H9 (cell line): ENCODE data around the gene PITPNB. TPM values are rescaled to one million over a fixed set of nuclear protein-coding genes. Genes with fewer than 3 reads are reported as not detected.
A peak's percentile ranks its signal among the peaks of the same experiment; 100 is the strongest.

Experiments
- DNase-seq: peaks from one replicate; pipeline ENCODE4 v3.0.0-alpha.2; 2017
- H2AFZ ChIP-seq: one replicate; pipeline ENCODE4 v1.6.1; 2013; ENCODE audit warnings: mild to moderate bottlenecking, low read length, control low read depth, moderate library complexity
- H2AK5ac ChIP-seq: 2 replicates; pipeline ENCODE4 v1.6.1; 2013; ENCODE audit warnings: low read length, control low read depth, mixed read lengths; ENCODE audit not compliant: insufficient read length
- H2BK120ac ChIP-seq: one replicate; pipeline ENCODE4 v1.6.1; 2013; ENCODE audit warnings: low read depth, mild to moderate bottlenecking, low read length, control low read depth, inconsistent platforms; ENCODE audit not compliant: poor library complexity, severe bottlenecking
- H2BK12ac ChIP-seq: 2 replicates; pipeline ENCODE4 v1.6.1; 2013; ENCODE audit warnings: low read length, control low read depth, mixed read lengths, low read depth; ENCODE audit not compliant: insufficient read length
- H2BK15ac ChIP-seq: 2 replicates; pipeline ENCODE4 v1.6.1; 2013; ENCODE audit warnings: low read depth, low read length, control low read depth
- H2BK20ac ChIP-seq: one replicate; pipeline ENCODE4 v1.6.1; 2013; ENCODE audit warnings: low read depth, mild to moderate bottlenecking, low read length, control low read depth, inconsistent platforms; ENCODE audit not compliant: poor library complexity, severe bottlenecking
- H2BK5ac ChIP-seq: 2 replicates; pipeline ENCODE4 v1.6.1; 2013; ENCODE audit warnings: low read length, control low read depth, mixed read lengths; ENCODE audit not compliant: insufficient read length
- H3K14ac ChIP-seq: 2 replicates; pipeline ENCODE4 v1.6.1; 2013; ENCODE audit warnings: low read length, control low read depth; ENCODE audit not compliant: insufficient read depth
- H3K18ac ChIP-seq: 2 replicates; pipeline ENCODE4 v1.6.1; 2013; ENCODE audit warnings: low read depth, mild to moderate bottlenecking, mixed read lengths, low read length, control low read depth; ENCODE audit not compliant: insufficient read length
- H3K23ac ChIP-seq: 2 replicates; pipeline ENCODE4 v1.6.1; 2013; ENCODE audit warnings: low read length, control low read depth, mixed read lengths, low read depth; ENCODE audit not compliant: insufficient read length
- H3K23me2 ChIP-seq: 2 replicates; pipeline ENCODE4 v1.6.1; 2013; ENCODE audit warnings: low read depth, mild to moderate bottlenecking, mixed read lengths, low read length, control low read depth; ENCODE audit not compliant: insufficient read length, poor library complexity, severe bottlenecking
- H3K27ac ChIP-seq: 2 replicates; pipeline ENCODE4 v1.5.1; 2013; ENCODE audit warnings: low read length, control low read depth, mixed read lengths, low read depth; ENCODE audit not compliant: insufficient read length
- H3K27me3 ChIP-seq: 2 replicates; pipeline ENCODE4 v1.6.1; 2013; ENCODE audit warnings: low read length, control low read depth, inconsistent platforms; ENCODE audit not compliant: insufficient read depth
- H3K4ac ChIP-seq: 2 replicates; pipeline ENCODE4 v1.6.1; 2013; ENCODE audit warnings: low read depth, mild to moderate bottlenecking, control low read depth, inconsistent platforms, low read length, moderate library complexity
- H3K4me1 ChIP-seq: 2 replicates; pipeline ENCODE4 v1.6.1; 2013; ENCODE audit warnings: low read length, control low read depth, inconsistent platforms; ENCODE audit not compliant: insufficient read depth
- H3K4me2 ChIP-seq: 2 replicates; pipeline ENCODE4 v1.6.1; 2013; ENCODE audit warnings: low read length, control low read depth, mixed read lengths; ENCODE audit not compliant: insufficient read length, insufficient read depth
- H3K56ac ChIP-seq: 2 replicates; pipeline ENCODE4 v1.6.1; 2013; ENCODE audit warnings: low read depth, mild to moderate bottlenecking, mixed read lengths, low read length, control low read depth; ENCODE audit not compliant: insufficient read length
- H3K79me1 ChIP-seq: 2 replicates; pipeline ENCODE4 v1.6.1; 2013; ENCODE audit warnings: low read depth, mild to moderate bottlenecking, moderate library complexity, low read length, control low read depth, inconsistent platforms; ENCODE audit not compliant: insufficient read depth, poor library complexity, severe bottlenecking
- H3K79me2 ChIP-seq: 2 replicates; pipeline ENCODE4 v1.6.1; 2013; ENCODE audit warnings: low read length, control low read depth, inconsistent platforms; ENCODE audit not compliant: insufficient read depth
- H3K9ac ChIP-seq: 2 replicates; pipeline ENCODE4 v1.6.1; 2013; ENCODE audit warnings: low read length, control low read depth, mixed read lengths; ENCODE audit not compliant: insufficient read length; ENCODE audit errors: extremely low read depth
- H3K9me3 ChIP-seq: one replicate; pipeline ENCODE4 v1.6.1; 2013; ENCODE audit warnings: low read depth, low read length, inconsistent platforms; ENCODE audit not compliant: control insufficient read depth
- H3T11ph ChIP-seq: one replicate; pipeline ENCODE4 v1.6.1; 2013; ENCODE audit warnings: mild to moderate bottlenecking, low read length, control low read depth, inconsistent platforms
- H4K20me1 ChIP-seq: one replicate; pipeline ENCODE4 v1.6.1; 2013; ENCODE audit not compliant: control insufficient read depth, insufficient read length, insufficient read depth
- H4K5ac ChIP-seq: 2 replicates; pipeline ENCODE4 v1.6.1; 2013; ENCODE audit warnings: low read depth, mild to moderate bottlenecking, mixed read lengths, low read length, control low read depth; ENCODE audit not compliant: insufficient read length
- H4K8ac ChIP-seq: replicated peaks from 2 replicates; pipeline ENCODE4 v1.6.1; 2013; ENCODE audit warnings: low read length, control low read depth, mixed read lengths, low read depth; ENCODE audit not compliant: insufficient read length
- H4K91ac ChIP-seq: 2 replicates; pipeline ENCODE4 v1.6.1; 2013; ENCODE audit warnings: low read depth, mild to moderate bottlenecking, moderate library complexity, mixed read lengths, low read length, control low read depth; ENCODE audit not compliant: insufficient read length
- H3K27ac Mint-ChIP-seq, 3 experiments: 2 replicates in 2 of 3; 3 replicates in 1 of 3; pipeline ENCODE4 v1.8.0; 2020 to 2021; ENCODE audit warnings: mixed read lengths in 3 of 3, mild to moderate bottlenecking in 1 of 3, moderate library complexity in 1 of 3
- H3K27me3 Mint-ChIP-seq: 2 replicates; pipeline ENCODE4 v1.8.0; 2021; ENCODE audit warnings: low read depth, mild to moderate bottlenecking, moderate library complexity, mixed read lengths
- H3K36me3 Mint-ChIP-seq, 3 experiments: 2 replicates in 2 of 3; 3 replicates in 1 of 3; pipeline ENCODE4 v1.8.0; 2020 to 2021; ENCODE audit warnings: low read depth in 3 of 3, mixed read lengths in 3 of 3; ENCODE audit not compliant: insufficient read depth in 1 of 3
- H3K4me1 Mint-ChIP-seq, 2 experiments: 2 replicates each; pipeline ENCODE4 v1.8.0; 2020; ENCODE audit warnings: mixed read lengths in 2 of 2
- H3K4me3 Mint-ChIP-seq, 2 experiments: 2 replicates in 1 of 2; 3 replicates in 1 of 2; pipeline ENCODE4 v1.8.0; 2020 to 2021; ENCODE audit warnings: mild to moderate bottlenecking in 2 of 2, mixed read lengths in 2 of 2, moderate library complexity in 1 of 2
- H3K9me3 Mint-ChIP-seq, 2 experiments: 2 replicates in 1 of 2; 3 replicates in 1 of 2; pipeline ENCODE4 v1.8.0; 2020; ENCODE audit warnings: mild to moderate bottlenecking in 2 of 2, mixed read lengths in 2 of 2, moderate library complexity in 1 of 2
- CTCF ChIP-seq: fragments of 200-600 bp; sonication (generic); conservative IDR thresholded peaks from 3 replicates; pipeline ENCODE4 v1.8.0; 2021; ENCODE audit warnings: antibody characterized with exemption, mild to moderate bottlenecking
- WGBS: extraction: QIAGEN DNeasy Blood & Tissue Kit; methylation state at CpG from one replicate; pipeline ENCODE4 v1.1.7; 2013; ENCODE audit warnings: missing lambda C conversion rate, low lambda C conversion rate, mixed read lengths; ENCODE audit not compliant: insufficient read length; ENCODE audit errors: extremely low coverage; 5-methylcytosine and 5-hydroxymethylcytosine counted together
- total RNA-seq: library from RNA; stranded (reverse); gene quantifications from 2 replicates; pipeline ENCODE4 v1.2.1, GENCODE V29; 2021

The PITPNB gene
- total RNA-seq, 1 experiment from 2014 or later = 106 TPM

GRCh38 chr22:27820896-27821866, 97.9 kb downstream of the PITPNB start:
- H3K4me1 Mint-ChIP-seq = peaks cover 3 to 7% of the 10 kb centered on the region in 2 experiments

More at GRCh38 chr22:27820896-27821866, 97.9 kb downstream of the PITPNB start:
- no peak overlapping the region for H3K4ac ChIP-seq
- no peak overlapping the region for H2BK15ac ChIP-seq
- H2BK5ac ChIP-seq = no peak overlapping the region
- no peak overlapping the region for H2AK5ac ChIP-seq
- H3K4me2 ChIP-seq = no peak overlapping the region
- H3K4me1 ChIP-seq = no peaks in the 10 kb centered on the region
- peaks cover 8% of the 10 kb centered on the region for H3K27me3 Mint-ChIP-seq
- H3K4me3 Mint-ChIP-seq = no peak overlapping the region
- no peak overlapping the region for H2BK12ac ChIP-seq
- H3K23ac ChIP-seq = no peak overlapping the region
- H4K91ac ChIP-seq = no peak overlapping the region
- no peaks in the 10 kb centered on the region for H3K79me2 ChIP-seq
- TF ChIP-seq CTCF = 0 out of 3 replicates have a peak, but pooled peaks have one; percentile 15
- H3K36me3 Mint-ChIP-seq = peaks cover 0 to 2% (median 0%) of the 10 kb centered on the region in 3 experiments; a peak in 1 of 7 replicates
- H3K18ac ChIP-seq = no peak overlapping the region
- no peaks in the 10 kb centered on the region for H3K23me2 ChIP-seq
- H3K9ac ChIP-seq = no peak overlapping the region
- H3K14ac ChIP-seq = no peak overlapping the region; the same call in 1 of the 2 replicates
- no peaks in the 10 kb centered on the region for H3K79me1 ChIP-seq
- peak overlapping the region; percentile 50 for H2AFZ ChIP-seq
- no peaks in the 10 kb centered on the region for H3K27me3 ChIP-seq
- peaks cover 0 to 9% of the 10 kb centered on the region in 2 experiments; a peak in 1 of 5 replicates for H3K9me3 Mint-ChIP-seq
- DNase-seq = no peak
- no peak overlapping the region for H2BK20ac ChIP-seq
- no peak overlapping the region for H4K8ac ChIP-seq
- H3K9me3 ChIP-seq = no peaks in the 10 kb centered on the region
- H2BK120ac ChIP-seq = no peak overlapping the region
- H3K27ac Mint-ChIP-seq = no peak overlapping the region
- H4K5ac ChIP-seq = no peak overlapping the region
- H3K27ac ChIP-seq = no peak overlapping the region
- H3K56ac ChIP-seq = no peak overlapping the region
- no peaks in the 10 kb centered on the region for H4K20me1 ChIP-seq
- no peak overlapping the region for H3T11ph ChIP-seq
- no CpG with 5 or more reads among the region's 22 CpGs for WGBS
